ENCODE data around the gene EFCAB9.

EFCAB9 gene

GRCh38 chr5:172243302-172243701, 49.3 kb downstream of the EFCAB9 start:
- DNase-seq (ENCODE audit: low read depth), result no peak

GRCh38 chr5:172245046-172245445, 51.1 kb downstream of the EFCAB9 start:
- DNase-seq (ENCODE audit: low read depth), result no peak

GRCh38 chr5:172245703-172246125, 51.7 kb downstream of the EFCAB9 start:
- DNase-seq (ENCODE audit: low read depth), result no peak

- DNase-seq (ENCODE audit: low read depth), result no peak
Measured at GRCh38 chr5:172248637-172249036, 54.7 kb downstream of the EFCAB9 start.

- no peak for DNase-seq (ENCODE audit: low read depth)
Measured at GRCh38 chr5:172251419-172251818, 57.4 kb downstream of the EFCAB9 start.

- no peak for DNase-seq (ENCODE audit: low read depth)
Measured at GRCh38 chr5:172252501-172252900, 58.5 kb downstream of the EFCAB9 start.

Measured in activated T-cell treated with anti-CD3 and anti-CD28 coated beads for 1 hour (primary cell).